ENCODE measurements around the gene WDR27.
A peak's percentile ranks its signal among the peaks of the same experiment; 100 is the strongest.

GRCh38 chr6:169725125-169726048 is 23.6 kb upstream of the WDR27 start:
- TF ChIP-seq POLR2A (IDR thresholded peaks at IDR 0.05) (peak; percentile 29 to 31), CTCF (IDR thresholded peaks at IDR 0.05 in 4 of 5, conservative IDR thresholded peaks at IDR 0.05 in 1 of 5) (no peak)

Data from gastrocnemius medialis (tissue), 4 donors.